Activated CD4-positive, alpha-beta T cell treated with anti-CD3 and anti-CD28 coated beads for 48 hours (primary cell): ENCODE measurements around the gene PTBP2.

Experiments used
- DNase-seq: peaks from one replicate; pipeline ENCODE4 v3.0.0-alpha.2; 2020

The PTBP2 gene

DNA sequence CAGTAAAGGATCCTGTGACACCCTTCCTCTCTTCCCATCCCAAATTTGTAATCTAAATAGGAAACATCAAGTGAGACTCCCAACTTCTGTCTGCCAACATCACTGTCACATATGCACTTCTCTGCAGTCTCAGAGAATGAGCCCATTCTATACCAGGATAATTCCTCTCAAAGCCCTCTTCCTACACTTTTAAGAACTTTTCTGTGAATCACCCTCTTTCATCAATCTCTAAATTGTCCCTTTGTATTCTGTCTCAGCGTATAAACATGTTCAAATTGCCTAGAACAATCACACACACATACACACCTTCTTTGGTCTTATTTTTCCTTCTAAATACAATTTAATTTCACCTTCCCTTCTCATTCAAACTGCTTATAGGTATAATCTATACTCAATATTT lies 111.8 kb downstream of the PTBP2 start:
- DNase-seq, result no peak

GRCh38 chr1:96834986-96835385 lies 113.4 kb downstream of the PTBP2 start:
- DNase-seq, result no peak

DNA sequence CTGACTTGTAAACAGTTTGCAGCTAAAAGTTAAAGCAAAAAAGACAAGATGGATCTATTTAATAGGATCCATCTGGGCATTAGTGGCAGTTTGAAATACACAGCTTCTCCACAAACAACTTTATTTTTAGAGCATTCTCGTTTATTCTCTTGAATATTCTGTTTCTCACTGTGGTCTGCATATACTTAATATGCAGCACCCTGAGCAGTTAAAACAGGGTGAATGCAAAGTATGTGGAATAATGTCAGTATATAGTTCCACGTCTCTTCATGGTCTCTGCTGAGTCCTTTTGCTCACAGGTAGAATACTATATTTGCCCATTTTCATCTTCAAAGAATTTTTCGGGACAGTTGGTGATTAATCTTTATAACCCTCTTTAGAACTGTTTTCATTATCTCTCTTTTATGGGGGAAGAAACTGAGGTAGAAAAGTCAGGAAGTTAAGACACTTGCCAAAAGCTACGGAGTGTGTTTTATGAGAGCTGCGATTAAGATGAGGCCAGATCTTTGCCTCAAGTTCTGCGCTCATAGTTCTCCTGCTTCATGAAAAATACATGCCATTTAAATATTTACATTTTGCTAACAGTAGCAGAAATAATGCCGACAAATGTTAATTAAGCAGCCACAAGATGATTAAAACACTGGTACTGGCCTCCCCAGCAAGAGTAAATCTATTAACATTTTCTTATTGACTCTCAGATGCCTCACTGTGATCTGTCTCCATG lies 115.6 kb downstream of the PTBP2 start:
- DNase-seq, result no peak

DNA sequence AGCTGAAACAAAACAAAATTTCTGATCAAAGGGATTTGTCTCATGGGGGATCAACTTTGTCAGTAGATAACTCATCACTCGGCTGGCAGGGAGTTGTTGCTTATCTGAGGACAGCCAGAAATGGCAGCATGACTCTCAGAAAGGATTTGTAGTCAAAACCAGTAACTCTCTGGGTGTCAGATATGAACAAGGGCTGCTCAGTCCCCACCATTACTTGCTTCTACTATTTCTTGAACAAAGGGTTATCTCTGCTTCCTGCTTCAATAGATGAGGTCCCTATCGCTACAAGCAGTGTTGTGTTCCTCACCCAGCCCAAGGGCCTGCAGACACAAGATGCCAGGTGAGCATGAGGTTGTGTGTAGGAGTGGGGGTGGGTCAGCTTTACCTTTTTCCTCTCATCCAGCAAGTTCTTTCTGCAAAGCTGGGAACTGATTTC lies 116.2 kb downstream of the PTBP2 start:
- no peak for DNase-seq

- no peak for DNase-seq
These were observed 118.8 kb downstream of the PTBP2 start for GRCh38 chr1:96840396-96840795.

GRCh38 chr1:96842215-96842614 lies 120.6 kb downstream of the PTBP2 start:
- no peak for DNase-seq

GRCh38 chr1:96843196-96843595 lies 121.6 kb downstream of the PTBP2 start:
- DNase-seq, result no peak

GRCh38 chr1:96843601-96844000 lies 122.0 kb downstream of the PTBP2 start:
- no peak for DNase-seq

- peak; percentile 45 for DNase-seq
These were observed 123.9 kb downstream of the PTBP2 start for GRCh38 chr1:96845464-96845863.

- no peak for DNase-seq
These were observed 140.3 kb downstream of the PTBP2 start for GRCh38 chr1:96861836-96862235.

DNA sequence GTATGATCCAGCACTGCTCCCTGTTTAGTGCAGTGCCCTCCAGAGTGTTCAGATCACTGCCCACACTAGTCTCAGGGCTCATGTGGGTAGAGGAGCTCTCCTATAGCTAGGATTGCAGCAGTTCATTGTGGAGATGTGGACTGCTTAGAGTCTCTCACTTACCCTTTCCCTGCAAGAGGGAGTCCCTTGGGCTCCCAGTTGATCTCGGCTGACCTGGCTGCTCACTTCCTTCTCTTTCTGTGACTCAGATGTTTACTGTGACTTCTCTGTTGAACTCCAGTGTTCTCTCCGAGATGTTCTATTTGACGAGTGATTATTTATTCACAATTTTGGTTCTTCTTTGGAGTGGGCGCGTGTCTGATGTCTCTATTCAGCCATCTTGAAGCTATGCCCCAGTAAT lies 141.9 kb downstream of the PTBP2 start:
- DNase-seq, result no peak
